Fibroblast of the conjunctiva (primary cell): Measurements from ENCODE around the gene PTPRN2.

Experiments
- DNase-seq: peaks from one replicate; pipeline ENCODE4 v3.0.0-alpha.2; 2010; ENCODE audit warnings: low read depth

The PTPRN2 gene

DNA sequence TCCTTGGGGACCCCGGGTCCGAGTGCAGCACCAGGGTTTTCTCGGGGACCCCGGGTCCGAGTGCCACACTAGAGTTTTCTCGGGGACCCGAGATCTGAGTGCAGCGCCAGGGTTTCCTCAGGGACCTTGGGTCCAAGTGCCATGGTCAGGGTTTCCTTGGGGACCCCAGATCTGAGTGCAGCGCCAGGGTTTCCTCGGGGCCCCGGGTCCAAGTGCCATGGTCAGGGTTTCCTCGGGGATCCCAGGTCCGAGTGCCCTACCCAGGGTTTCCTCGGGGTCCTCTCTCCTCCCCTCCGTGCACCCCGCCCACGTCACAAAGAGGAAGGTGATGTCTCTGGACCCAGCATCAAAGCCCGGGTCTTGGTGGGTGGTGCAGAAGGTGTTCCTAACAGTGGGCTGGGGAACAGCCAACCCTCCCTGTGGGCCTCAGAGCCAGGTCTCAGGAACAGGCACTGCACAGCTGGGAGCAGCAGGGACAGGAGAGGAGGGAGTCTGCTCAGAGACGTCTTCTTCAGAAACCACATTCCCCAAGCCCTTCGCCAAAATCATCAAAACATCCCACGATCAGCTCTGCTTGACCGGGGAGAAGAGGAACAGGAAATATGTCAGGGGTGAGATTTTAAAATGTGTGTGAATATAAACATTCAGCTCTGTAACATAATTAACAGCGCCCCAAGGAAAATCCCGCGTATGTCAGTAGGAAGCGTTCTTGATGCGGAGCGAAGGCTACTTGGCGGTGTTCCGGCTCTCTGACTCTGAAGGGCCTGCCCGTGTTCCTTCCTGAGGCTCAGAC is 710.1 kb downstream of the PTPRN2 start:
- no peak for DNase-seq

GRCh38 chr7:157876469-157877285 is 710.9 kb downstream of the PTPRN2 start:
- no peak for DNase-seq

DNA sequence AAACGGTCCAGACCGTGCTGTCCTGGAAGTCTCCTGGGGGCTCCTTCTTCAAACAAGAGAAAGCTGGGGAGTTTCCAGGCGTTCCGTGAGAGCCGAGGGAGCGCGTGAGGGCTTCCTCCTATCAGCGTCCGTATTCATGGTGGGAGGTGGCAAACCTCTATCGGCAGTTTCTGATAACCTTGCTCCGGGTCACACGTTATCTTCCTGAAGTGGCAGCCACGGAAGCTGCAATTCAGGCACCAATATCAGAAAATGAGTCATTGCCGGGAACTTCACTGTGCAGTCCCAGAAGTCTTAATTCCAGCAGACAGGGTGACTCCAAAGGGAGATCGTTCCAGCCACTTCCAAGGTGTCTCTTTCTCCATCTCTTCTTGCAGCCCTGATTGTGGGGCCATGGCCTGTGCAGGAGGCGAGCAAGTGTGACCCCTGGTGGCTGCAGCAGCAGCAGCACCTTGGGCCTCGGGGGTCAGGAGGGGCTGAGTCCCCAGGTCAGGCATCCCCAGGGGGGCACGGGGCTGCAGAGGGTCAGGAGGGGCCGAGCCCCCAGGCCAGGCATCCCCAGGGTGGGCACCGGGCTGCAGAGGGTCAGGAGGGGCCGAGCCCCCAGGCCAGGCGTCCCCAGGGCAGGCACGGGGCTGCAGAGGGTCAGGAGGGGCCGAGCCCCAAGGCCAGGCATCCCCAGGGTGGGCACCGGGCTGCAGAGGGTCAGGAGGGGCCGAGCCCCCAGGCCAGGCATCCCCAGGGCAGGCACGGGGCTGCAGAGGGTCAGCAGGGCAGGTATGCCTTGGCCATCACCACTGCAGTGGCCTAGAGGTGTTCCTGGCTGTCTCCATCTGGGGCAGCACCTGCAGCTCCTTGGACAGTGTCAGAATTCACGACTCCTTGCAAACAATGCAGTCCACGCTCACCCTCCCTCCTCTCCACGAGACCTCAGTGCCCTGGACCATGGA is 712.1 kb downstream of the PTPRN2 start:
- no peak for DNase-seq

DNA sequence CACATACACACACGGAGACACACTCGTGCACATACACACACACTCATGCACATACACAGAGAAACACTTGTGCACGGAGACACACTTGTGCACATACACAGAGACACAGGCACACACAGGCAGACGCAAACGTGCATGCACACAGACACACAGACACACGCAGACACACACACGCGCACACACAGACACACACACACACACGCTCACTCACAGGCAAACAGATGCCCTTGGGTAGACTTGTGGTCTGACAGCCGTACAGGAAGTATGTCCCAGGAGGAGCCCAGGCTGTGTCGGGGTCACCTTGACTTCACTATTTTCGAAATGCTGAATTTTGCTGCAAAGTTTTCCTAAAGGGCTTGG is 712.8 kb downstream of the PTPRN2 start:
- DNase-seq, result no peak

DNA sequence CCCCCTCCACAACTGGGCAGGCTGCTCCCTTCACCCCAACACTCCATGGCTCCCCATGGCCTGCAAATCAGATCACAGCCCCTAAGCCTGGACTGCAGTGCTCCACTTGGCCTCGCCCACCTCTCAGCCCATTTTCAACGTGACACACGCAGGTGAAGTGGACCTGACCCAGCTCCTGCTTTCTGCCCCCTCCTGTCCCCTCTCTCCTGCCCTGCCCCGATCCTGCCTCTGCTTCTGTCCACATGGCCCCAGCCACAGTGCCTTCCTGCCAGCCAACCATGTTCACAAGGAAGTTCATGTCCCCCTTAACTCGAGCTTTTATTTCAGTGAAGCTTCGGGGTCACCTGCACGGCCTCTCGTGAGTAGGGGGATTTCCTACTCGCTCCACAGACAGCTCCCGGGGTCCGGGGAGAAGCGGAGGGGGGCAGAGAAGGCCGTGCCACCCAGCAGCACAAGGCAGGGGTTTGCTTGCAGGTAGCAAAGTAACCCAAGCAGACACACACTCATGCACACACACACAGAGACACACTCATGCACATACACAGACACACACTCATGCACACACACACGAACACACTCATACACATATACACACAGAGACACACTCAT is 713.3 kb downstream of the PTPRN2 start:
- no peak for DNase-seq

GRCh38 chr7:157873664-157874063 is 714.0 kb downstream of the PTPRN2 start:
- DNase-seq, result no peak

- no peak for DNase-seq
These were observed 714.4 kb downstream of the PTPRN2 start for GRCh38 chr7:157873181-157873580.

DNA sequence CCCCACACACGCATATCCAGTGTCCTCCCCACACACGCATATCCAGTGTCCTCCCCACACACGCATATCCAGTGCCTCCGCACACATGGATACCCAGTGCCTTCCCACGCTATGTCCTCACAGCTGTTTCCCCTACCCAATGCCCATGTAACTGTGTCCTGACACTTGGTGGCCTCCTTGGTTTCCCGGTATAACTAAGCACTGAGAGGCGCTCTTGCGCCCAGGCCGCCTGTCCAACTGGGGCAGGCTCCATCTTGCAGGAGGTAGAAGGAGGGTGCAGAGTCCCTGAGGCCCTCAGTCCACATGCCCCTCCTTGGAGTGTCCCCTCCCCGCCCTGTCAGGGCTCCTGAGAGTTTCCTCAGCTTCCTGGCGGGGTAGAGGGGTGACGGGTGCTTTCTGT is 715.2 kb downstream of the PTPRN2 start:
- DNase-seq, result no peak

DNA sequence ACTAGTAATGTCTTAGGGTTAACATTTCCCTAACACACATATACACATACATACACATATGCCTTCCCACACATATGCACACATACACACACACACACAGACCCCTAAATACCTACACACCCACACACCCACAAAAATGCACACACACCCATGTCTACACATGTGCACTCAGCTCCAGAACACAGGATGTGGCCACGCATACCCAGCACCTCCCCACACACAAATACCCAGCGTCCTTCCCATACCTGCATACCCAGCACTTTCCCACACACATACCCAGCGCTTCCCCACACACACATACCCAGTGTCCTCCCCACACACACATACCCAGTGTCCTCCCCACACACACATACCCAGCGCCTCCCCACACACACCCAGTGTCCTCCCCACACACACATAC is 715.9 kb downstream of the PTPRN2 start:
- DNase-seq, result no peak

DNA sequence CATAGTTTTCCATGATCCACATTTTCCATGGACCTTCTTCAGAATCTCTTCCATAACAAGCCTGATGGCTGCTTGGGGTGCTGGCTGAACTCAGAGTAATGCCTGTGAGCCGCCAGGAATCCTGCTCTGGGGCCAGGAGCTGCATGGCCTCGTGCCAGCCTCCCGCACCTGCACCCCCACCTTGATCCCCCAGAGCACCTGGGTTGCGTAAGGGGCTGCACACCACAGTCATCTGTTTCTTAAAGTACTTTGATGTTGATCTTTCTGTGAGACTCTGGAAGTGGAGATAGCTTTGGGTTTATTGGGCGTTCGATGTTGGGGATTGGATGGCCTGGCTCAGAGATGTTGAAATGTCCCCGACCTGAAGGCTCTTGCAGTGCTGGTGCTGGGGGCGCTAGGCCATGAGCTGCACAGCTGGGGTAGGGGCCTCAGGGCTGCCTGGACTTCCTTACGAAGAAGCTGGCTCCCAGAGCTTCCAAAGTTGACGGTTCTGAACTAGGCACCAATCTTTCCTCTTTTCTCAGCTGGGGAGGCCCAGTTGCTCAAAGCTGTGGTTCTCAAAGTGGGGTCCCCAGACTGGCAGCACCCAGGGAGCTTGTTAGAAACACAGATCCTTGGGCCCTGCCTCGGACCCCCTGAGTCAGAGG is 716.9 kb downstream of the PTPRN2 start:
- DNase-seq, result no peak

DNA sequence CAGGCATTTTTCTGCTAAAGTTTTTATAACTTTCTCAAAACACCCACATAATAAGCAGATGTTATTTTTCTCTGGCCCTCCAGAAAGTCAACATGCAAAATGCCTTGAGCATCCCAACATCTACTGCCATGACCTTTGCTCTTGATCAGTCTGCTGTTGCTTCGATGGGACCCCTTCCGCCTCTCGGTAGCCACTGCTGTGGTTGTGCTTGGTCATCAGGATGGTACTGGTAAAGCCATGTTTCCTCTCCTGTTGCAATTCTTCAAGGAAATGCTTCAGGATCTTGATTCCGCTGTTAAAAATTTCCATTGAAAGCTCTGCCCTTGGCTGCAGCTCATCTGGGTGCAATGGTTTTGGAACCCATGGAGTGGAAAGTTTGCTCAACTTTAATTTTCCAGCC is 717.8 kb downstream of the PTPRN2 start:
- no peak for DNase-seq

DNA sequence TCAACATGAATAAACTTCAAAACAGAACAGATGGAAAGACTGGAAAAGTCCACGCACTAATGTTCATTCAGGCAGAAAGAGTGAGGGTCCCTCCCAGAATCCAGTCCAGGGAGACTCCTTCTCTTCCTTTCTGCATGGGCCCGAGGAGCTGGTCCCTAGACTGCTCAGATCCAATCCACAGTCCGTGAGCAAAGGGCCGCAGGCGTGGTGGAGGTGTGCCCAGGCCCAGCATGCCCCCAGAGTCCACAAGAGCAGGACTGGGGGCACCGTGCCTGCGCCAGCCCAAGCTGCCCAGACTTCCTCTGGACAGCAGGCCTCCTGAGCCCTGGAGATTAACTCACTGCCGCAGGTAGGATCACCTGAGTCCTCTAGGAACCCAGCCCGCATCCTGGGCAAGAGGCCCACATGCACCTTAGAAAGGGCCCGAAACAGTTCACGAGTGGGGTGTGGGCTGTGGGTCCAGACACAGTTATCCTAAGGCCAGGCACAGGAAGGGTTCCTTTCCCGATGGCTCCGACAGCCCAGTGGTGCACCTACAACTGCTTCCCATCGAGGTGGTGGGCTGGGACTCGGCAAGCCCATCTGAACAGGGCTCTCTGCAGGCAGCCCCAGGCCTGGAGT is 719.8 kb downstream of the PTPRN2 start:
- no peak for DNase-seq

GRCh38 chr7:157866336-157866924 is 721.2 kb downstream of the PTPRN2 start:
- no peak for DNase-seq

GRCh38 chr7:157865351-157866165 is 722.1 kb downstream of the PTPRN2 start:
- no peak for DNase-seq

GRCh38 chr7:157864911-157865310 is 722.7 kb downstream of the PTPRN2 start:
- no peak for DNase-seq

DNA sequence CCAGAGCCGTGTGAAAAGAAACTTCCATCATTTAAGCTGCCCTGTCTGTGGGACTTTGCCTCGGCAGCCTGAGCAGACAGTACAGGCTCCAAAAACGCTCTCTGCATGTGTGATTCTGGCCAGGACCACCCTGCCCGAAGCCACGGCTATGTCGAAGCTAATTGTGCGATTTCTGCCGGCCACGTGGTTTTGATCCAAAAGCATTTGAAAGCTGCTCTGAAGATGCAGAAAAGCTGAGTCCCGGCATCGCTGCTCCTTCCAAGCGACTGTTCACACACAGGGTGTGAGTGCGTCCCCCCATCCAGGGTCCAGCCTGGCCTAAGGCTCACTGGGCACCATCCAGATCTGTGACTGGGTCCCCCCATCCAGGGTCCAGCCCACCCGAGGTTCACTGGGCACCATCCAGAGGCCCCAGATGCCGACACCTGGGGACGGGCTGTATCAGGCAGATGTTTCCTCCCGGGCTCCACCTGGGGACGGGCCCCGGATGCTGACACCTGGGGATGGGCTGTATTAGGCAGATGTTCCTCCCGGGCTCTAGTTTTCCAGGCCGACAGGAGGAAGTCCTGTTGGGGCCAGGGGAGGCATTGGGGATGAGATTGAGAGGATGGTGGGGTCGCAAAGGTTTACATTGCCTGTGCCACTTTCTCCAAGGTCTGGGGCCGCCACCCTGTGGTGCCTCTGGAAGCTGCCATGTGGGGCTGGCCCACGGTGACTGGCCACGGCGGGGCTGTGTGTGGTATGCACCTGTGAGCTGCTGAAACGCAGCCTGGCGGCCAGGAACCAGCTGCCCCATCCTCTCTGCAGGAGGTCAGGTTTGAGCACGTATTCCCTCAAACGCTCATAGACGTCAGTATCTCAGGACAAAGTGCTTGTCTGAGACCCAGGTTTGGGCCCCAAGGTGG is 723.5 kb downstream of the PTPRN2 start:
- no peak for DNase-seq

GRCh38 chr7:157863176-157863575 is 724.4 kb downstream of the PTPRN2 start:
- no peak for DNase-seq

GRCh38 chr7:157862731-157863130 is 724.9 kb downstream of the PTPRN2 start:
- DNase-seq, result no peak

DNA sequence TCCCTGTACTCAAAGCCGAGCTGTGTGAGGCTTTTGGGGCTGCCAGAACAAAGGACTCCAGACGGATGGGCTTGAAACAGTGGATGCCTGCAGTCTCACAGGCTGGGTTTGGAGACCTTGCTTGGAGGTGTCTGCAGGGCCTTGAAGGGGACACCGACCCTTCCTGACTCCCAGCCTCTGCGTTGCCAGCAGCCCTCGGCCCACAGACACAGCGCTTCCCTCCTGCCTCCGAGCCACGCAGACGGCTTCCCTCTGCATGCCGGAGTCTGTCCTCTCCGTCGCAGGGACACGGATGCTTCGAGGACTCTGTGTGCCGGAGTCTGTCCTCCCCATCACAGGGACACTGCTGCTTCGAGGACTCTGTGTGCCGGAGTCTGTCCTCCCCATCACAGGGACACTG is 726.1 kb downstream of the PTPRN2 start:
- no peak for DNase-seq
